B cell (primary cell): ENCODE results near the gene EGFL8. TPM values are rescaled to one million over a fixed set of nuclear protein-coding genes. Genes with fewer than 3 reads are reported as not detected.

Source experiments
- ATAC-seq: fragments of 200-7000 bp; cut with Tn5 transposase; one replicate; pipeline ENCODE4 v1.10.0; 2021; ENCODE audit warnings: low read depth, mild to moderate bottlenecking, moderate number of reproducible peaks, moderate library complexity
- CTCF ChIA-PET: fragments of 350-600 bp; sonication (Branson Sonifier 250); formaldehyde crosslinking; loops from one replicate; lab custom pipeline; 2021; ENCODE audit warnings: antibody characterized with exemption, inconsistent platforms; lab: Charles Lee
- POLR2A ChIA-PET: fragments of 350-600 bp; sonication (Branson Sonifier 250); formaldehyde crosslinking; loops from one replicate; lab custom pipeline; 2021; ENCODE audit warnings: antibody characterized with exemption; lab: Charles Lee
- DNase-seq: peaks from one replicate; pipeline ENCODE4 v3.0.0; 2013
- H2AFZ ChIP-seq: 2 replicates; pipeline ENCODE4 v1.6.1; 2012; ENCODE audit warnings: mild to moderate bottlenecking, low read depth, low read length; ENCODE audit not compliant: insufficient read depth, poor library complexity, severe bottlenecking
- H3K27ac ChIP-seq, 2 donors: 1 replicate in 1 of 2; 2 replicates in 1 of 2; pipeline ENCODE4 v1.5.1; 2012 to 2013; ENCODE audit warnings: low read length in 2 of 2, mild to moderate bottlenecking in 2 of 2, moderate library complexity in 1 of 2
- H3K27me3 ChIP-seq, 4 experiments: fragments of 200-600 bp in 1 of 4; sonication (generic) in 1 of 4; replicated peaks in 1 of 4; 1 replicate in 2 of 4; 2 replicates in 2 of 4; pipeline versions ENCODE4 v1.6.1 to v1.7.0; 2013 to 2016; ENCODE audit warnings: low read length in 3 of 4, mild to moderate bottlenecking in 2 of 4, mixed read lengths in 1 of 4, moderate library complexity in 1 of 4; ENCODE audit not compliant: insufficient read depth in 4 of 4, control insufficient read depth in 3 of 4; ENCODE audit errors: control extremely low read depth in 1 of 4
- H3K36me3 ChIP-seq, 2 experiments: replicated peaks in 1 of 2; 1 replicate in 1 of 2; 2 replicates in 1 of 2; pipeline versions ENCODE4 v1.6.1 to v1.7.1; 2013; ENCODE audit warnings: low read length in 1 of 2; ENCODE audit not compliant: insufficient read depth in 2 of 2, control insufficient read depth in 1 of 2; ENCODE audit errors: control extremely low read depth in 1 of 2, extremely low read depth in 1 of 2
- H3K4me1 ChIP-seq, 2 donors: fragments of 200-600 bp in 1 of 2; sonication (generic) in 1 of 2; 1 replicate in 1 of 2; 2 replicates in 1 of 2; pipeline versions ENCODE4 v1.5.1 to v1.6.1; 2013 to 2017; ENCODE audit warnings: low read length in 2 of 2; ENCODE audit not compliant: control insufficient read depth in 2 of 2, insufficient read depth in 2 of 2
- H3K4me2 ChIP-seq: replicated peaks from 2 replicates; pipeline ENCODE3; 2012; ENCODE audit warnings: mild to moderate bottlenecking, low read depth, low read length; ENCODE audit not compliant: poor library complexity, severe bottlenecking
- H3K4me3 ChIP-seq, 5 experiments: fragments of 200-600 bp in 1 of 5; sonication (generic) in 1 of 5; 1 replicate in 3 of 5; 2 replicates in 2 of 5; pipeline versions ENCODE4 v1.5.1 to v1.7.0; 2011 to 2016; ENCODE audit warnings: low read length in 4 of 5, mild to moderate bottlenecking in 4 of 5, low read depth in 2 of 5, control low read depth in 1 of 5, moderate library complexity in 1 of 5; ENCODE audit not compliant: insufficient read depth in 1 of 5; ENCODE audit errors: control extremely low read depth in 1 of 5, extremely low read depth in 1 of 5
- H3K79me2 ChIP-seq: fragments of 200-600 bp; sonication (generic); one replicate; pipeline ENCODE4 v1.6.0; 2016; ENCODE audit warnings: low read length; ENCODE audit not compliant: control insufficient read depth, insufficient read depth
- H3K9ac ChIP-seq: fragments of 200-600 bp; sonication (generic); 2 replicates; pipeline ENCODE4 v1.6.1; 2017; ENCODE audit warnings: mild to moderate bottlenecking, low read length, moderate library complexity
- H3K9me3 ChIP-seq, 3 donors: one replicate each; pipeline versions ENCODE4 v1.6.1 to v1.7.1; 2013; ENCODE audit warnings: low read length in 2 of 3; ENCODE audit not compliant: control insufficient read depth in 2 of 3, insufficient read depth in 1 of 3; ENCODE audit errors: control extremely low read depth in 1 of 3
- H4K20me1 ChIP-seq: 2 replicates; pipeline ENCODE4 v1.6.0; 2012; ENCODE audit warnings: mild to moderate bottlenecking, low read length; ENCODE audit not compliant: insufficient read depth, control insufficient read depth, poor library complexity, severe bottlenecking
- H3K27ac Mint-ChIP-seq: one replicate; pipeline ENCODE4 v1.8.0; 2021; ENCODE audit warnings: mixed read lengths
- H3K27me3 Mint-ChIP-seq: one replicate; pipeline ENCODE4 v1.8.0; 2021; ENCODE audit warnings: mixed read lengths
- H3K4me1 Mint-ChIP-seq: one replicate; pipeline ENCODE4 v1.8.0; 2021; ENCODE audit warnings: mixed read lengths
- H3K4me3 Mint-ChIP-seq: one replicate; pipeline ENCODE4 v1.8.0; 2021; ENCODE audit warnings: mixed read lengths
- H3K9me3 Mint-ChIP-seq: one replicate; pipeline ENCODE4 v1.8.0; 2022; ENCODE audit warnings: mixed read lengths; ENCODE audit not compliant: insufficient read depth
- CTCF ChIP-seq: fragments of 200-600 bp; IDR thresholded peaks from one replicate; pipeline ENCODE4 v1.8.0; 2022; ENCODE audit warnings: antibody characterized with exemption, mild to moderate bottlenecking
- EZH2 ChIP-seq: IDR thresholded peaks from 2 replicates; pipeline ENCODE4 v1.6.1; 2012; ENCODE audit warnings: borderline replicate concordance, low read depth, mild to moderate bottlenecking, moderate library complexity, low read length; ENCODE audit not compliant: insufficient read depth, poor library complexity, severe bottlenecking
- WGBS: methylation state at CpG from one replicate; pipeline ENCODE4 v1.1.5; 2013; ENCODE audit warnings: missing lambda C conversion rate; ENCODE audit not compliant: insufficient coverage; 5-methylcytosine and 5-hydroxymethylcytosine counted together
- intact Hi-C: fragments of 100-400 bp; cut with micrococcal nuclease; formaldehyde crosslinking; loops from one replicate; pipeline ENCODE4 v1.10.0; 2022
- polyA plus RNA-seq: library from polyadenylated mRNA; depleted of rRNA; stranded (reverse); fragments of >200 nt; gene quantifications from 2 replicates; pipeline ENCODE4 v1.2.3, GENCODE V29; 2012
- total RNA-seq, 2 donors: library from RNA; stranded (reverse); fragments of 120-200 nt in 1 of 2; gene quantifications; 1 replicate in 1 of 2; 2 replicates in 1 of 2; pipeline versions ENCODE4 v1.2.3 to v1.2.4, GENCODE V29; 2013 to 2022

EGFL8 gene
- total and polyA plus RNA-seq, 2 donors (not counting 1 experiment from before 2014, with no cell fraction given), result 0.91 to 3.9 TPM

GRCh38 chr6:32120573-32121059 is 43.8 kb upstream of the EGFL8 start:
- H3K79me2 ChIP-seq, result peaks cover 22% of the 10 kb centered on the region
- CTCF ChIA-PET, result interaction anchor here (0.7 to 5.0 kb wide), 4 partner anchors 8 to 1019 kb away, joined by 3 to 40 read pairs (median 10); partner anchors contain the start of genes ATF6B and FKBPL
- Mint-ChIP-seq H3K27ac (no peak overlapping the region), H3K9me3 (no peaks in the 10 kb centered on the region), H3K4me1 (peaks cover 12% of the 10 kb centered on the region), H3K27me3 (no peaks in the 10 kb centered on the region), H3K4me3 (no peak overlapping the region)
- no peaks in the 10 kb centered on the region for H3K9me3 ChIP-seq
- 96% methylated on average over 10 of the region's 12 CpGs for WGBS
- no peak overlapping the region for H3K4me2 ChIP-seq
- no peaks in the 10 kb centered on the region for H3K27me3 ChIP-seq
- ATAC-seq, result no peak
- DNase-seq, result no peak
- no peak overlapping the region for H3K9ac ChIP-seq
- POLR2A ChIA-PET, result interaction anchor here (1.0 kb wide), 1 partner anchor 9 kb away, joined by 3 read pairs; no protein-coding TSS in a partner anchor
- intact Hi-C loops, result loop anchor here (10.0 kb wide), 1 partner anchor 674 kb away; no protein-coding TSS in a partner anchor
- peaks cover 0 to 3% of the 10 kb centered on the region in 2 donors for H3K4me1 ChIP-seq
- peaks cover 8 to 90% of the 10 kb centered on the region in 2 experiments for H3K36me3 ChIP-seq
- H2AFZ ChIP-seq, result no peak overlapping the region
- H3K27ac ChIP-seq, result no peak overlapping the region
- H3K4me3 ChIP-seq, result no peak overlapping the region
- peaks cover 21% of the 10 kb centered on the region for H4K20me1 ChIP-seq
- no peak for TF ChIP-seq EZH2
- no peak for TF ChIP-seq CTCF

GRCh38 chr6:32123681-32124080 is 40.7 kb upstream of the EGFL8 start:
- ChIA-PET CTCF (interaction anchor here (1.2 kb wide), 1 partner anchor 74 kb away, joined by 4 read pairs; no protein-coding TSS in a partner anchor), POLR2A (no interaction called here)
- Mint-ChIP-seq H3K4me1 (peaks cover 38% of the 10 kb centered on the region), H3K27me3 (no peaks in the 10 kb centered on the region), H3K9me3 (no peaks in the 10 kb centered on the region), H3K27ac (no peak overlapping the region), H3K4me3 (no peak overlapping the region)
- Histone ChIP-seq H4K20me1 (peaks cover 22% of the 10 kb centered on the region), H3K27ac (no peak overlapping the region), H3K79me2 (peaks cover 51% of the 10 kb centered on the region), H2AFZ (no peak overlapping the region), H3K9ac (no peak overlapping the region), H3K4me1 (peaks cover 15 to 21% of the 10 kb centered on the region in 2 donors), H3K27me3 (no peaks in the 10 kb centered on the region), H3K9me3 (peaks cover 0 to 2% (median 0%) of the 10 kb centered on the region in 3 donors), H3K36me3 (peaks cover 12 to 75% of the 10 kb centered on the region in 2 experiments), H3K4me3 (no peak overlapping the region), H3K4me2 (no peak overlapping the region)
- 100% methylated on average over 3 of the region's 4 CpGs for WGBS
- DNase-seq, result no peak
- no peak for ATAC-seq
- intact Hi-C loops, result loop anchor here (10.0 kb wide), 1 partner anchor 671 kb away; no protein-coding TSS in a partner anchor
- TF ChIP-seq EZH2 (no peak), CTCF (no peak)
